Ammon's horn (tissue), 1 donor: ENCODE measurements around the gene ARHGEF39.
"Not testable (repeated sequence)": the region's sequence is repeated elsewhere in the genome, so short reads cannot be mapped to it uniquely, and the experiment has no call there.

Experiments used
- DNase-seq: peaks from one replicate; pipeline ENCODE4 v3.0.0-alpha.2; 2016; ENCODE audit warnings: low spot score

The ARHGEF39 gene

GRCh38 chr9:35650341-35651158, 14.4 kb downstream of the ARHGEF39 start, which contains the start of gene SIT1:
Gene SIT1, minus strand, starts transcription at chr9:35650931. Its CDS starts 78 bp downstream, at chr9:35650853.
- no peak for DNase-seq

GRCh38 chr9:35649431-35650340, 15.3 kb downstream of the ARHGEF39 start:
- no peak for DNase-seq

- peak; percentile 94 for DNase-seq
Observed at GRCh38 chr9:35646533-35647265, 18.3 kb downstream of the ARHGEF39 start.

GRCh38 chr9:35646153-35646532, 18.9 kb downstream of the ARHGEF39 start:
- no peak for DNase-seq

GRCh38 chr9:35645736-35646135, 19.3 kb downstream of the ARHGEF39 start:
- not testable (repeated sequence) for DNase-seq

GRCh38 chr9:35643046-35643445, 21.9 kb downstream of the ARHGEF39 start:
- no peak for DNase-seq

- DNase-seq, result not testable (repeated sequence)
Observed at GRCh38 chr9:35641478-35641877, 23.5 kb downstream of the ARHGEF39 start.

GRCh38 chr9:35640431-35640830, 24.6 kb downstream of the ARHGEF39 start:
- not testable (repeated sequence) for DNase-seq

- no peak for DNase-seq
Observed at GRCh38 chr9:35639631-35640030, 25.4 kb downstream of the ARHGEF39 start.

GRCh38 chr9:35639225-35639624, 25.8 kb downstream of the ARHGEF39 start:
- not testable (repeated sequence) for DNase-seq

- not testable (repeated sequence) for DNase-seq
Observed at GRCh38 chr9:35638751-35639150, 26.2 kb downstream of the ARHGEF39 start.

GRCh38 chr9:35637427-35637955, 27.5 kb downstream of the ARHGEF39 start:
- DNase-seq, result not testable (repeated sequence)

GRCh38 chr9:35636877-35637246, 28.1 kb downstream of the ARHGEF39 start:
- DNase-seq, result not testable (repeated sequence)

GRCh38 chr9:35636135-35636876, 28.7 kb downstream of the ARHGEF39 start:
- no peak for DNase-seq

GRCh38 chr9:35635730-35636129, 29.3 kb downstream of the ARHGEF39 start:
- no peak for DNase-seq

GRCh38 chr9:35629597-35629996, 35.4 kb downstream of the ARHGEF39 start:
- no peak for DNase-seq

GRCh38 chr9:35628389-35628991, 36.5 kb downstream of the ARHGEF39 start:
- DNase-seq, result no peak

GRCh38 chr9:35627575-35627974, 37.4 kb downstream of the ARHGEF39 start:
- DNase-seq, result no peak

GRCh38 chr9:35619800-35620158, 45.2 kb downstream of the ARHGEF39 start:
- DNase-seq, result no peak
